Activated CD4-positive, alpha-beta T cell treated with anti-CD3 and anti-CD28 coated beads for 48 hours (primary cell): Measurements from ENCODE around the gene PRKAG2.
"Not testable (repeated sequence)": the region's sequence is repeated elsewhere in the genome, so short reads cannot be mapped to it uniquely, and the experiment has no call there.

Experiments used
- DNase-seq: peaks from one replicate; pipeline ENCODE4 v3.0.0-alpha.2; 2020

PRKAG2 gene

DNA sequence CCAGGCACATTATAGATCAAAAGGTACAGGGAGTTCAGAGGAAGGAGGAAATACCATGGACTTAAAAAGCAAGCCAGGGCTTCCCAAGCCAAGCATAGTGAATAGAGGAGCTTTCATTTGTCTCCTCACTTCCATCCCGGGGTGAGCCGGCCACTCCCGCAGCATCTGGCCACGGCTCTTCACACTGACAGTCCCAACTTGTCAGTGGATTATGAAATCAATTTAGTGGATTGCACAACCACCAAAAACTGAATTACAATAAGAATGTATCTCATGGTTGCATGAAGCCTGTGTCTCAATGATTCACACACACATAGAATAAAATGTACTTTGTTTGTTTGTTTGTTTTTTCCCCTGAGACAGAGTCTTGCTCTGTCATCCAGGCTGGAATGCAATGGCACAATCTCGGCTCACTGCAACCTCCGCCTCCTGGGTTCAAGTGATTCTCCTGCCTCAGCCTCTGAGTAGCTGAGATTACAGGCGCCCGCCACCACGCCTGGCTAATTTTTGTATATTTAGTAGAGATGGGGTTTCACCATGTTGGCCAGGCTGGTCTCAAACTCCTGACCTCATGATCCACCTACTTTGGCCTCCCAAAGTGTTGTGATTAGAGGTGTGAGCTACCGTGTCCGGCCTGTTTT is 79.1 kb downstream of the PRKAG2 start:
- DNase-seq = not testable (repeated sequence)

DNA sequence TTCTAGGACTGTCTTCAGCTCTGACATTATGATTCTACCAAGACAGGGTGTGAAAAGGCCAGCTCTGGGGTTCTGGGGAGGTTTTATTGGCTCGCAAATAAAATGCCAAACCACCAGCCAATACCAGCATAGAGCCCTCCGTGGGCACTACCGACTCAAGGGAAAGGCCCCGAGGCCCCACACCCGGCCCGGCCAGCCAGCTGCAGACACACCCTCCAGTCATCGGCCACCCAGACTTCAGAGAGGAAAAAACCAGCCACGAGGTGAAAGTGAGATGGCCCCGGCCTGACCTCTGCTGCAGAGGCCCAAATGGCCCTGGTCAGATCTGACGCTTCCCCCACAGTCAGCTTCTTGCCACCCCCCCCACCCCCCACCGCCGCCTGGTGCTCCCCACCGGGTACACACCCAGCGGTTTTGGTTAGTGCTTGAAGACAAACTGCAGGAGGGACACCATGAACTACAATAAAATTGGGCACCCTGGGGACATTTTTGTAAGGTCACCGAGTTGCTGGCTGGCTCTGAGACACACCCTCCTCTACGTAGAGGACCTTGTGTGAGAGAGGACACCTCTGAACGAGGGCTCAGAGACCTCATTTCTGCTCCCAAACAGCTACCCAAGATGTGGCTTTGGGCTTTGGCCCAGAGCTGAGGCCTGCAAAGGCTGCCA is 79.9 kb downstream of the PRKAG2 start:
- no peak for DNase-seq

DNA sequence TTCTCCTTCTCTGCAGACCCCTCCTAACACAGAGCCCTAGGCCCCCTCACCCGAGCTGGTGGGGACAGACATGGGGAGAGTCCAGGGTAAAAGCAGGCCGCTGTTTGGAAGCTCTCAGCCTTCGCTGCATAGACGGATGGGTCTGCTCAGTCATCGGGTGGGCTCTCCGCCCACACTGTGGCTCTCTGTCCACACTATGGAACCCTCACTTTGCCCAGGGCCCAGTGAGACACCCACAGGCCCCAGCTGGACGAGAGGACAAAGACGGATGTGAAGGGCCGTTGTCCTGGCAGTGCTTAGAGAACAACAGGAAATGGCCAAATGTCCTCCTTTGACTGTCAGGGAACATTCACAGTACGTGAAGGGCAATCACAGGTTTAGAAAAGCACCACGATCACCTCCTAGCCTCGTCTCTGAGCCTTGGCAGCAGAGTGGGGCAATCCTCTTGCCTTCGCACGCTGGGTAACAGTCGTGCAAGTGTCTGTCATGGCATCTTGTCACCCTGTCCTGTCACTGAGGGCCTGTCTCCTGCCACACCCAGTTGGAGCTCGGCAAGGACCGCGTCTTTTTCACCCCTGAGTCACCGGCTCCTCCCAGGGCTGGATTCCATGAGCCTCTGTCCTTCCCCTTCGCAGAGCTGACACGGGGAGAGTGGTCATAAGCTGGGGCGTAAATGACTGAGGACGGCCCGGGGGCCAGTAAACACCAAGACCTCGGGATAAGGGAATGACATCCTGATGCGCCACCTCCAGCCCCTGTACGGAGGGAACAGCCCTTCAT is 80.6 kb downstream of the PRKAG2 start:
- DNase-seq = peak; percentile 40

DNA sequence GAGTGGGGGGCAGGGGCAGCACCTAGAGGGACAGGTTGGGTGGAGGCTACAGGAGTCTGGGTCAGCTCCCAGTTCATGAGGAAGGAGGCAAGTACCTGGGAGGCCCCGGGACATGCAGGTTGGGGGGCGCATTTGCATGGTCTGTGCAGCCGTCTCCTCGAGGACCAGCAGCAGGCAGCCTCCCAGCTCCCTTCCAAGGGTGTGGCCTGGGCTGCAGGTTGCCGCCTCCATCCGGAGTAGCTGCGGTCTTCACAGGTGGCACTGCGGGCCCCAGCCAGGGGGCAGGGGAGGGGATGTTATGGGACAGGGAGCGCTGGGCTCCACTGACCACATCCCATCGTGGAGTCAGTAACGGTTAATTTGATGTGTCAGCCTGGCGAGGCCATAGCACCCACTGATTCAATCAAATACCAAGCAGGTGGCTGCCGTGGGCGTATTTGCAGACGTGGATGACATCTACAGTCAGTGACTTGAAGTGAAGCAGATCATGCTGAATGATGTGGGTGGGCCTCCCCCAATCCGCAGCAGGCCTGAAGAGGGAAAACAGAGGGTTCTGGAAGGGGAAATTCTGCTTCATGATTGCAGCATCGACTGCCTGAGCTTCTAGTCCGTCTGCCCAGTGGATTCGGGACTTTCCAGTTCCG is 81.6 kb downstream of the PRKAG2 start:
- DNase-seq = peak; percentile 91

DNA sequence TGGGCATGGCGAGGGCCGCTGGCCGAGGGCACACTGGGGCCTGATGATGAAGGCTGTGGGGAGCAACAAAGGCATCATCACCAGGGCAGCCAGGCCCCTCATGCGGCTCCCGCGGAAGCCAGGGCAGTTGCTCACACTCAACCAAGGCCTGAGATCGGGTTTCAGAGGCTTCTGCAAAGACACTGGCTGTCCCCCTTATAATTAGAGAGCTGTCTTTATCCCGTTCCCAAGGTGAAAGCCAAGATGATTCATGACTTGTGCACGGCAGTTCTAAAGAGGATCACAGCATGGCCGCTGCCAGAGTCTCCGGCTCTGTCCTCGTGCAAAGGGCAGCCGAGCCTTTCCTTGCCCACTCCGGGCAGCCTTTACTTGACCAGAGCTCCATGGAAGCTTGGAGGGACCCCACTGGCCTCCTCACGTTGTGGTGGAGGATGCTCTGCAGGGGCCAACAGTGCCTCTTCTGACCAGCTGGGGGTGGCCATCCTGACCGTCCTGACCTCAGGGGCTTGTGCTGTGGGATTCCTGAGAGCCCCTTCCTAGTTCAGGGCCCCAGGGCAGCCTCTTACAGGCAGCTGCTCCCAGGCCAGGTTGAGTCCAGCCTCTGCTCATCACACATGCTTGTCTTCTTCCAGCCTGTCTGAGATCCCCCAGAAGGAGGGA is 82.3 kb downstream of the PRKAG2 start:
- no peak for DNase-seq

DNA sequence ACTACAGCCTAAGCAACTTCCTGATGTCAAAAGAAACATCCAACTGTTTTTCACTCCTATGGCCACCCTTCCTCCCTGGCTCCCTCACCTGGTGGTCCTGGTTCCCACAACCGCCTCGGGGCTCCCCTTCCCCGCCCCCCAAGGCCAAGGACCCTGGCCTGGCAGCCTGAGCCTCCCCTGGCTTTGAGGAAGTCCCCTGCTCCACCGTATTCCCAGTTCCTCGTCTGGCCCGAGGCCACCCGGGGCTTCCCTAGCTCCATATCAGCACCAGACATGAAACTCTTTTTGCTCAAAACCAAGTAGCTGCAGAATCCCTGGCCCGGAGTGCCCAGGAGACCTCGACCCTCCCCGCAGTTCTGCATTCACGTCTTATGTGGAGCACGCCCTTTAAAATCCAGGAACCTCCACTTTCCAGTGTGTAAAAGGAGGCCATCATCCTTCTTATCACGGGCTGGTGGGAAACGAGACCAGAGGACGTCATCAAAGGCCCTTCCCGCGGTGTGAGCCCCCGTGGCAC is 82.9 kb downstream of the PRKAG2 start:
- DNase-seq = no peak

DNA sequence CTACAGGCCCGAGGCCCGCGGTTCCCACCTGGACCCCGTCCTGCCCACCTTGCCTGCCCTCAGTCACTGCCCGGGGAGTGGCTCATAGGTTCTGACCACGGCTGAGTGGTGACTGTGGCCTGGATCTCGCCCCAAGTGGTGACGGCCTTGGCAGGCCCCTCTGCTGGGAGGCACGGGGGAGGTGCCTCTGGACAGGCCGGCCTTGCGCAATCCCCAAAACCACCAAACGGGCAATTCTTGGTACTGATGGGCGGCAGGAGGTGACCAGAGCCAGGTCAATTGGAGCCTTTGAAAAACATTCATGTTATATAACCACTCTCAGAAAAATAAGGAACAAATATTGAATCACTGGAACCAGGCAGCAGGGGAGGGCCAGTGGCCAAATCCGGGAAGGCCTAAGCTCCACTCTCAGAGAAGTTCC is 83.4 kb downstream of the PRKAG2 start:
- no peak for DNase-seq

DNA sequence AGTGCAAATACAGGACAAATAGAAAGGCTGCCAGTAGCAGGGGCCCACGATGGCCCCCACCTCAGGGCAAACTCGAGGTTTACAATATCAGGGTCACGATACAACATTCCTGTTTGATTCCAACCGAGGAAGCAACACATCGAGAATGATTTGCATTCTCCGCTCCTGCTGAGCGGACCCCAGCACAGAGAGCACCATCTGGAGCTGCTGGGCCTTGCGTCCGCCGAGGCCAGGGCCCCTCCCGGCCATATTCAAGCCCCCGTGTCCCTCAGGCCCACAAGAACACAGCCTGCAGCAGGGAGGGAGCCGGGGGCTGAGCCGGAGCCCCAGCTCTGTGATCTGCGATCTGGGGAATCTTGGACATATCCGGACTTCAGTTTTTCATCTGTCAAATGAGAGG is 84.3 kb downstream of the PRKAG2 start:
- DNase-seq = no peak

DNA sequence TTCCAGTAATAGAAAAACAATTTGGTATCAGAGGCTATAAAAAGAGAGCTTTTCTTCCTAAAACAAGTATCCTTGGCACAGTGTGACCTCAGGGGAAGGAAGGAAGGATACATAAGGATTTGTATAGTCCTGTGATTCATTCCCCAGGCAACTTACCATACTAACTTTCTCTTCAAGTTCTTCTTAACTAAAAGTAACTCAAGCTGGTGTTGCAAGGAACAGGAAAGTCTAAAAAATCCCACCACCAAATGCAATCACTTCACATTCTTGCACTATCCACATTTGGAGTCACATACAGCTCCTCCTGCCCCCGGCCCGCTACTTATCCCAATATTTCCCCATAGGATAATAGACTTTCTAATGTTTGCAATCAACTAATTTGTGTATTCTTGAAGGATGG is 84.8 kb downstream of the PRKAG2 start:
- DNase-seq = no peak

DNA sequence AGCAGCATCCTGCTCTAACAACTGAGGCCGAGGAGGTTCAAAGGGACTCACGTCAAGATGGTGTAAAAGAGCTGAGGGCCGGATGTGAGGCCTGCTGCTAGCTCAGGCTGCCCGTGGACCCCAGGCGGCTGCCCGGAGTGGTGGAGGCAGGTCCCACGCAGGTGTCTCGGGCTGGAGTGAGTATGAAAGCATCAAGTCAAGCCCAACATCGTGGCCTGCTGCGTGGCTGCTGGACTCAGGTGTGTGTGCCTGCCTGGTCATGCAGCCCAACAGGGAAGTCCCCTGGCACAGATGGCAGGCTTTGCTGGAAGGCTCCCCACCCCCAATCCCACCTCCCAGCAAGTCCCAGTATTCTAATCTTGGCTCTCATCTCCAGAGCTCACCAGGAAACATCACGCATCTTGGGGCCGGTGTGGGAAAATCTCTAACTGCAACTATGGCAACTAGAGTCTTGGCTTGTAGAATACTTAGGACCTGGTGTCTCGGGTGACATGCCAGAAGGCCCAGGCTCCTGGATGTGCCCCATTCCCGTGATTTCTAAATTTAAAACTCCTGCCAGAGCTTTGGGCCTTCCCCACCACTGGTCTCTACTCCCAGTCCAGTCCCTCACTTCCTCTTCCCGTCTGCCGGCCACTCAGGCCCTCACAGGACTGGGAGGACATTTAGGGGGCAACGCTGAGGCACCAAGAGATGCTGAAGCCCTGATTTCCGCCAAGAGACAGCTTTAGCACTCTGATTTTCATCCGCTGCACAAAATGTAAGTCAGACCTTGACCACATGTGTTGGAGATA is 85.9 kb downstream of the PRKAG2 start:
- DNase-seq = no peak

DNA sequence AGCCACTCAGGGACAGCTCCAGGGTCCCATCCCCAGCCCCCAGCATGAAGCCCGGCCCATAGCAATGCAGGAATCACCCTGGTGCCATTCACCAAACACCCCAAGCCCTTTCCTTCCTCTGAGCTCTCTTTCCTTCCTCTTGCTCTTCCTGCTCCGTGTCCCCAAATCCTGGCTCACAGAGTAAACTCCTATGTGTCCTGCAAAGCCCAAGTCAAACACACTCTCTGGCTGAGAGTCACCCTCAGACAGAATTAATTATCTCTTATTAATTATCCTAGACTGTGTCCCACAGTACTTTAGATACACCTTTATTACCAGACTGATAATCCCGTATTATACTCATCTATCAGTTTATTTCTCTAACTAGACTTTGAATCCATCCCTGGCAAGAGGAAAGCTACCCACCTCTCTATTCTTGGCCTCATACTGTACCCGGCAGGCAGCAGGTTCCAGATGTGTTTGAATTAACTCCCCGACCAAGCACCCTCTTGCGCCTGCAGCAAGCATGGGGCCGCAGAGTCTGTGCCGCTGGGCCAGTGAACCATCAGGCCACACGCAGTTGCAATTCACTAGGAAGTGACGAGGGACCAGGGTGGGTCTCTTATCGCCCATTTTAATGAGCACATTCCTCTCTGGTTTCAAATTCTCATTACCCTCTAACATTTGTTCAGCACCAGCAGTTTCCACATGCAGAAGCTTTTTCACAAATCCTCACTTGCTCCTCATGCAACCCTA is 86.7 kb downstream of the PRKAG2 start:
- no peak for DNase-seq

DNA sequence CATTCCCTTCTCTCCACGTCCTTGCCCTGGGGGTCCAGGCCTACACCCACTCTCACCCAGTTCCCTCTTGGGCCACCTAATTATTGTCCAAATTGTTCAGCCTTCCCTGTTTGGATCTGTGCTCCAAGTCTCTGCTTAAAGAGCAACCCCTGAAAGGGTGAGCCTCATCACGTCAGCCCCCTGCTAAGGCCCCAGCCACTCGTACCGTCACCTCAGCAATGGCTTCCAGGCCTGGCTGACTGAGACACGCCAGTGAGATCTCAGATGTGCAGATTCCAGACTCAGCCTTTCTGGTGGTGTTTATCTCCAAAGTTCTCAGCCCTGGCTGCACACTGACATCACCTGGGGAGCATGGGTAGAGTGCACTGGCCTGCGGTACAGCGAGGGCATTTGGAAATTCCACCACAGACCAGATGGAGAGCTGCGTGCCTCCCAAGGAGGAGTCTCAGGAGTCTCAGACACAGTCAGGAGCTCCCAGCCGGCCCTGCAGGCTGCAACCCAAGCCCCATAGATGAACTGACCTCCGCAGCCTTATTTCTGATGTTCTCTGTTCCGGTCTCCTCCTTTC is 87.5 kb downstream of the PRKAG2 start:
- DNase-seq = no peak

DNA sequence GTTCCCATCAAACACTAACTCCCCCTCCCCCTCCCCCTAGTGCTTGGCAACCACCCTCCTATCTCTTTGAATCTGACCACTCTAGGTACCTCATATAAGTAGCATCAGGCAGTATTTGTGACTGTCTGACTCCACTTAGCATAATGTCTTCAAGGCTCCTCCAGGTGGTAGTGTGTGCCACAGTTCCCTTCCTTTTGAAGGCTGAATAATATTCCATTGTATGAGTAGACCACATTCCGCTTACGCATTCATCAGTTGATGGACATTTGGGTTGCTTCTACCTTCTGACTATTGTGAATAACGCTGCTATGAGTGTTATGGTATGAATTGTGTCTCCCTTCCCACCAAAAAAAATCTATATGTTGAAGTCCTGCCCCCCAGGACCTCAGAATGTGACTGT is 89.6 kb downstream of the PRKAG2 start:
- no peak for DNase-seq

DNA sequence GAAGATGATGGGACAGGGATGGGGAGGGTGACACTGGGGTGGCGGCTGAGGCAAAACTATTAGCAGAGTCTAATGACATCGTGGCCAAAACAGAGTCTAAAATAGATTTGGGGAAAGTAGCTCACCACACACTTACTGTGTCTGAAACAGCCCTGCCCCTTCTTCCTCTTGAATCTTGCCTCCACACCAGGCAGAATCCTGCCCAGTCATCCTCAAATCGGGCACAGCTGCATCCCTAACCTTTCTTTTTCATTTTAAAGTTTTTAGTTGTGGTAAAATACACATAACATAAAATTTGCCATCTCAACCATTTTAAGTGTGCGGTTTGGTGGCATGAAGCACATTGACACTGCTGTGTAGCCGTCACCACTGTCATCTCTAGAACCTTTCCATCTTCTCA is 90.0 kb downstream of the PRKAG2 start:
- DNase-seq = no peak

DNA sequence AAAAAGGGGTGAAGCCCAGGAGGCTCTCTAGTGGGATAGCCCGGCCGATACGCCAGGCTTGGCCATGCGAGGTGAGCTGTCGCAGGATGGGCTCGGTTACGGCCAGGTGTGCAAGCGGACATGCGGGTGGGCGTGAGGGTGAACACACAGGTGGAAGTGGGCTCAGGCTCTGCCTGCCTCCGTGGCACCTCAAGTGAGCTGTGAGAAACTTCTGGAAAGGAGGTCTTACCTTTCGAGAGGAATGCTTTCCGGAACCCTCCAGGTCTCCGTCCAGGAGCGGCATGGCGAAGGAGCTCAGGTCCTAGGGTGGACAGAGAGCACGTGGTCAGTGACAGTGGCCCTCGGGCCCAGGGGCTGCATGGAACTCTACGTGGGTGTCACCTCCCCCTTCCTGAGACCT is 90.7 kb downstream of the PRKAG2 start:
- DNase-seq = no peak

DNA sequence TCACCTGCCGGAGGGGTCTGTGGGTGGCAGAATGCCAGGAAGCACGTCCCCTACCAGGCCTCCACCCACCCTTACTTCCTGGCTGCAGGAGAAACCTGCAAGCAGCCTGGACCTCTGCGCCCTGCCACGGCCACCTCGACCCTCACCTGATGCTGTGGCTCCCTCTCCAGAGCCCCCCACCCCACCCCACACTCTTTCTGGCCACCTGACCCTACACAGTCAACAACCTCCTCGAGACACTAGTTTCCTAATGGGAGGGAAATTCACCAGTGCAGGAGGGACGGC is 91.3 kb downstream of the PRKAG2 start:
- DNase-seq = no peak

DNA sequence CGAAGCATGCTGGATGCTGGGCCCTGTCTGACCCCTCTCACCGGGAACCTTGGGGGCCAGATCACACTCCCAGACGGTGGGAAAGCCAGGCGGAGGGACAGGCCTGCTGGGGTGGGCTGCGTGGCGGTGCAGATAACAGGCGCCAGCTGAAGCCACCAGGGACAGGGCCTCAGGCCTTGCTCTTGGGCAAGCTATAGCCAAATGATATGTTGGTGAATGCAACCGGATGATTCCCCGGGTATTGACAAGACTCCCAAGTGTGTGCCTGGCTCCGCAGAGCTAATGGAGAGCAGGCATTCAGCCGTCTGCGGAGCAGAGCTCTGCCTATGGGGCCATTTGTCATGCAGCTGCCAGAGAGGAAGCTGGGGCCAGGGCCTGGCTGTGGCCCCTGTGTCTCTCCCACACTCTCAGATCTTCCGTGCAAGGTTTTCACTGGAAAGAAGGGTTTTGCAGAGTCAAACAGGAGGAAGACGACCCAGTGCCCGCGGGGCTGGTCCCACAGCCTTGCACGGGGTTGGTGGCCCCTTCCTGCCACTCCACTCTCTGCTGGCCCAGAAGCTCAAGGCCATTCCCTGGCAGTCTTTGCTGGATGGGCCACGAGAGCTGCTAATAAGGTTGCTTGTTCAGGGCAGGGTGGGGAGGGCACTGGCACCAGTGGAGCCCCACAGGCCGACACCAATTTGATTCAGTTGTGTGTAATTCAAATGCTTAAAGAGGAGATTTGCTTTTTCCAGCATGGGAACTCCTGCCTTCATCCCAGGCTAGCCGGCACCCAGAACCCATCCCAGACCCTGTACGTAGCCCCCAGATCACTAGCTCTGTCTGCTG is 91.8 kb downstream of the PRKAG2 start:
- no peak for DNase-seq

DNA sequence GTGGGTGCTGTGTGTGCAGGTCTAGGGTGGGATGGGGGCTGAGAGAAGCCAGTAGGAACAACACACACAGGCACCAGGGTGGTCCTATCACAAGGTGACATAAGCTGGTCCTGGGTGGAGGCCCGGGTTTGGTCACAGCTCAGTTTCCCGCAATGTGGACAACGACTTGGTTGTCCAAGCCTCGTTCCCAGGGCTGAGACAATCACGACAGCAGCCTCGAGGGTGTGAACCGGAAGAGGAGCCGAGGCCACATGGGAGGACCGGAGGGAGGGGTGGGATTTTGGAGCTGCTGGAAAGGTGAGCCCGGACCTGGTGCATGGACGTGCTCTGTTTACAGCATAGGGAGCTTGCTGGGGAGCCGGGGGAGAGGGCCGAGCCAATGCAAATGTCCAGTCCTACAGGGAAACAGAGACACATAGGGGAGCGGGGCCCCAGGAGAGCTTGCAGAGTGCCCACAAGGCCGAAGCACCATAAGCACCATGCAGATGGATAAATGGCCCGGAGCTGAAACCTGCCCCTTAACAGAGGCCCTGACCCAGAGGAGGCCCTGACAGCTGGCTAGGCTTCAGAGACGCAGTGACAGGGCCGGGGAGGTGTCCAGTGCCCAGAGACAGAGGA is 92.8 kb downstream of the PRKAG2 start:
- DNase-seq = no peak

DNA sequence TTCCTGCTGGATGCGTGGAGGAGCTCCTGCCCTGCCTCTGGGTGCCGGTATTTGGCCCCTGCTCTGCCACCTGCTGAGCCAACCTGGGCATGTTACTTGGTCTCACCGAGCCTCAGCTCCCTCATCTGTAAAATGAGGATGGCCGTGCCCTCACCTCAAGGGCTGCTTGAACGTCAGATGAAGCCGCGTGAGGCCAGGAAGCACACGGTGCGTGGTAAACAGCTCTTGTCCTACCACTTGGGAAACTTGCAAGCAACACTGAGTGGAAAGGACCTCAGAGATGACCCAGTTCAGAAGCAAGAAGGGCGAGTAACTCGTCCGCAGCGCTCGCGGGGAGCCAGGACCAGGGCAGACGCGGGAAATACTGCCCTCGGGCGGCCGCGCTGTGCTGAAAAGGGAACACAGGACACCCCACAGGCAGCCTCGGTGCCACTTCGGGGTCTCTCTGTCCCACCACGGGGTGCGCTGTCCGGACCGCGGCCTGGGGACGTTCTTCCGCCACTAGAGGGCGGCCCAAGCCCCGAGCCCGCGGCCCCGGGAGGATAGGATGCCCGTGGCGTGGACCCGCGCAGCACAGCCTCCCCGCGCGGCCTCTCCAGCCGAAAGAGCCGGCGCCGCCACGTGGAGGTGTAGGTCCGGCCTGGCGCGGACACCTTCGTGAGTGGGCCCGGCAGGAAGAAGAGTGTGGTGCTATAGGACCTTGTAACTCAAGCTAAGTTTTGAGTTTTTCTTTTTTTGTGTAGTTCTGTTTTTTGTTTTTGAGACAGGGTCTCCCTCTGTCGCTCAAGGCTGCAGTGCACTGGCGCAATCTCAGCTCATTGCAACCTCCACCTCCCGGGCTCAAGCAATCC is 94.1 kb downstream of the PRKAG2 start:
- peak; percentile 81 for DNase-seq
